HG03060 (cell line): ENCODE results near the gene JARID2.

Experiments used
- ATAC-seq: cut with Tn5 transposase; IDR thresholded peaks from one replicate; pipeline ENCODE4 v1.9.1; 2021; ENCODE audit warnings: low read depth, moderate number of reproducible peaks; ENCODE audit not compliant: unreplicated experiment

JARID2 gene

GRCh38 chr6:15429141-15430110 is 183.6 kb downstream of the JARID2 start:
- ATAC-seq: no peak

- no peak for ATAC-seq
These were observed 184.3 kb downstream of the JARID2 start for GRCh38 chr6:15430186-15430585.

- no peak for ATAC-seq
These were observed 185.1 kb downstream of the JARID2 start for GRCh38 chr6:15430931-15431405.

GRCh38 chr6:15431762-15432483 is 186.1 kb downstream of the JARID2 start:
- no peak for ATAC-seq

GRCh38 chr6:15433511-15433861 is 187.6 kb downstream of the JARID2 start:
- ATAC-seq: no peak

- no peak for ATAC-seq
These were observed 188.4 kb downstream of the JARID2 start for GRCh38 chr6:15434263-15434662.

GRCh38 chr6:15434823-15435380 is 189.0 kb downstream of the JARID2 start:
- no peak for ATAC-seq

GRCh38 chr6:15435468-15435867 is 189.6 kb downstream of the JARID2 start:
- no peak for ATAC-seq

GRCh38 chr6:15436451-15436850 is 190.6 kb downstream of the JARID2 start:
- no peak for ATAC-seq

GRCh38 chr6:15437090-15437635 is 191.3 kb downstream of the JARID2 start:
- no peak for ATAC-seq

GRCh38 chr6:15439410-15440025 is 193.6 kb downstream of the JARID2 start:
- ATAC-seq: no peak

- no peak for ATAC-seq
These were observed 194.2 kb downstream of the JARID2 start for GRCh38 chr6:15440040-15440439.

GRCh38 chr6:15441215-15441868 is 195.5 kb downstream of the JARID2 start:
- ATAC-seq: no peak

GRCh38 chr6:15441981-15442380 is 196.1 kb downstream of the JARID2 start:
- no peak for ATAC-seq

- no peak for ATAC-seq
These were observed 196.6 kb downstream of the JARID2 start for GRCh38 chr6:15442467-15442866.

GRCh38 chr6:15443119-15443830 is 197.4 kb downstream of the JARID2 start:
- no peak for ATAC-seq

GRCh38 chr6:15444081-15444731 is 198.3 kb downstream of the JARID2 start:
- no peak for ATAC-seq

- no peak for ATAC-seq
These were observed 199.0 kb downstream of the JARID2 start for GRCh38 chr6:15444881-15445280.
